ENCODE data around the gene RPS21. TPM values are rescaled to one million over a fixed set of nuclear protein-coding genes. Genes with fewer than 3 reads are reported as not detected.

The RPS21 gene
- total RNA-seq: 1,000 to 10,000 TPM; 2,383 to 8,235 (median 5,456) TPM
- 1,000 to 10,000 TPM; 2,794 to 6,260 (median 4,441) TPM for polyA plus RNA-seq

DNA sequence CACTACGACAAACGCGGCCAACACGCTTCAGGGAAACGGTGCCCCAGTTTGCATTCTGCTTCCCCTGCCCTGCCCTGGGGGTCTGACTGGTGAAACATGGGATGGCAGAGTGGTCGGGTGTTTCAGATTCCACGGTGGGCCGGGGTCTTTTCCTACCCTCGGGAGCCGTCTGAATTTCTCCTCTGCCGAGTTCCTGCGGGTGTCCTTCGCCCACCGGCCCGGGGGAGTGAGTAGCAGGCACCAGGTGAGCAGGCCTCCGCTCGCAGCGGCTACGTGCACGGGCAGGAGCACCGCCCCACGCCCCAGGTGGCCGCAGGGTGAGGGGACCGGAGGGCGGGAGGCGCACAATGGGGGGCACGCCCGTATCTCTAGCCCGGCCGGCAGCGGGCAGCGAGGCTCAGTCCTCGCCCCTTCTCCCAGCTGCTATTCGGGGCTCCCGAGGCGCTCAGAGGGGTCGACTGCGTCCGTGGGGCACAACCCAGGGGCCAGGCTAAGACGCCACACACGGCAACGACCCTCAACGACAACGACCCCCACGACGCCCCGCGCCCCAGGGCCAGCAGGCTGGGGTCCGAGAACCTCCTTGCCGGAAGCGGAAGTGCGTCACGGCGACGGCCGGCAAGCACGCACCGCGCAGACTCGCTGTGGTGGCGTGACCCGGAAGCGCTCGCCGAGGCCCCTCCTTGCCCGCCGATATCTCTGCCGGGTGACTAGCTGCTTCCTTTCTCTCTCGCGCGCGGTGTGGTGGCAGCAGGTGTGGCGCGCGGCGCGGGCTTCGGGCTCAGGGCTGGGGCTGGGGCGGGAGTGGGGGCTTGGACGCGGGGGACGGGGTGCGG is at the start of gene RPS21:
TSS of gene RPS21 (plus strand) at position 721 of the 836 bp plus-strand sequence. CDS start 236 bp downstream, outside the sequence.
- WGBS, 2 donors: 1% methylated on average over 83 of the region's 83 CpGs
- Histone ChIP-seq H3K4me3 (peak within 1 kb of the TSS; percentile 84 to 100 (median 94)), H3K36me3 (peaks cover 0 to 37% (median 12%) of the 10 kb centered on the region in 4 donors), H3K27ac (peak within 1 kb of the TSS; percentile 91 to 99 (median 96)), H3K27me3 (no peaks in the 10 kb centered on the region), H3K9me3 (no peaks in the 10 kb centered on the region), H3K4me1 (peaks cover 0 to 34% (median 30%) of the 10 kb centered on the region in 4 donors)
- intact Hi-C loops (cut with DNase I): loop anchor here (5.0 to 10.0 kb wide), 2 partner anchors 149 to 242 kb away; partner anchors contain the start of genes OSBPL2, PSMA7 and SS18L1
- DNase-seq: peak; percentile 97
- TF ChIP-seq POLR2AphosphoS5 (IDR thresholded peaks at IDR 0.05): peak; percentile 95 to 98 (median 96)
- TF ChIP-seq, protein P1, sequence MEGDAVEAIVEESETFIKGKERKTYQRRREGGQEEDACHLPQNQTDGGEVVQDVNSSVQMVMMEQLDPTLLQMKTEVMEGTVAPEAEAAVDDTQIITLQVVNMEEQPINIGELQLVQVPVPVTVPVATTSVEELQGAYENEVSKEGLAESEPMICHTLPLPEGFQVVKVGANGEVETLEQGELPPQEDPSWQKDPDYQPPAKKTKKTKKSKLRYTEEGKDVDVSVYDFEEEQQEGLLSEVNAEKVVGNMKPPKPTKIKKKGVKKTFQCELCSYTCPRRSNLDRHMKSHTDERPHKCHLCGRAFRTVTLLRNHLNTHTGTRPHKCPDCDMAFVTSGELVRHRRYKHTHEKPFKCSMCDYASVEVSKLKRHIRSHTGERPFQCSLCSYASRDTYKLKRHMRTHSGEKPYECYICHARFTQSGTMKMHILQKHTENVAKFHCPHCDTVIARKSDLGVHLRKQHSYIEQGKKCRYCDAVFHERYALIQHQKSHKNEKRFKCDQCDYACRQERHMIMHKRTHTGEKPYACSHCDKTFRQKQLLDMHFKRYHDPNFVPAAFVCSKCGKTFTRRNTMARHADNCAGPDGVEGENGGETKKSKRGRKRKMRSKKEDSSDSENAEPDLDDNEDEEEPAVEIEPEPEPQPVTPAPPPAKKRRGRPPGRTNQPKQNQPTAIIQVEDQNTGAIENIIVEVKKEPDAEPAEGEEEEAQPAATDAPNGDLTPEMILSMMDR (IDR thresholded peaks at IDR 0.05): no peak
- peak; percentile 77 to 81 for TF ChIP-seq POLR2A (IDR thresholded peaks at IDR 0.05)
- peak in 1 of 4 donors; percentile 46 for TF ChIP-seq EP300 (IDR thresholded peaks at IDR 0.05)

DNA sequence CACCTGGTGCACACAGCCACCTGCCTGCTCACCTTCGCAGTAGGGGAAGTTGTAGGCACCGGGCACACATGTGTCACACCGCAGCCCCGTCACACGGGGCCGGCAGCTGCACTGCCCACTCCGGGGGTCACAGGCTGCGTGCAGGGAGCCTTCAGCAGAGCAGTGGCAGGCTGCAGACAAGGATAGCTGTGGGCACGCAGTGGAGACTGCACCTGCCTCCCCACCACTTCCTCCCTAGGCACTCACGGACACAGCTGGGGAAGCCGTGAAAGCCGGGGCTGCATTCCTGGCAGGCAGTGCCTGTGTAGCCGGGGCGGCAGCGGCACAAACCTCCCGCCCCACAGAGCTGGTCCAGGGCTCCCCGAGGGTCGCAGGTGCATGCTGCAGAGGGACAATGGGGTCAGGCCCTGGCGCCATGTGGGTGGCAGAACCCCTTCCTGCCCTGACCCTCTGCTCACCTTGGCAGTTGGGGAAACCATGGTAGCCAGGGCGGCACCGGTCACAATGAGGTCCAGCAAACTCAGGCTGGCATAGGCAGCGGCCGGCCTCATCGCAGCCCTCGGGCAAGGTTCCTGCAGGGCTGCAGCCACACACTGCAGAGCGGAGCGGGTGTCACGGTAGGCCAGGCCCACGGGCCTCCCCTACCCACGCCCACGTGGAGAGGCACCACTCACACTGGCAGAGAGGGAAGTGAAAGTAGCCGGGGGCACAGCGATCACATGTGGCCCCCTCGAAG is 49.2 kb upstream of the RPS21 start:
- DNase-seq: no peak
- H3K4me3 ChIP-seq: no peak overlapping the region
- TF ChIP-seq, protein P1 (IDR thresholded peaks at IDR 0.05): no peak
- no peak for TF ChIP-seq EP300 (IDR thresholded peaks at IDR 0.05)
- H3K9me3 ChIP-seq: no peaks in the 10 kb centered on the region
- peak overlapping the region in 3 of 4 donors; percentile 13 to 48 (median 27) for H3K27ac ChIP-seq
- H3K4me1 ChIP-seq: no peaks in the 10 kb centered on the region
- H3K36me3 ChIP-seq: peaks cover 51 to 99% (median 62%) of the 10 kb centered on the region in 4 donors
- WGBS, 2 donors: 71 to 81% methylated on average over 34 of the region's 34 CpGs
- intact Hi-C loops (cut with DNase I): no loop called here
- no peaks in the 10 kb centered on the region for H3K27me3 ChIP-seq

DNA sequence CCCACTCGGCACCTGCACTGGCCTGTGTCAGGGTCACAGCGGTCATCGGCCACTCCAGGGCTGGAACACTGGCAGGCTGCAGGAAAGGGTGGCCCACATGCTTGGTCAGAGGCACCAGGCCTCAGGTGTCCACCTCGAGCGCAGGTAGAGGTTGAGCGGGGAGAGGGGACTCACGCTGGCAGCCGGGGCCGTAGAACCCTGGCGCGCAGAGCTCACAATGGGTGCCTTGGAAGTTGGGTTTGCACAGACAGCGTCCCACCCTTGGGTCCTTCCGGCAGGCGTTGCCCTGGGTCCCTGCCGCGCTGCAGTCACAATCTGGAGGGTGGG is 48.6 kb upstream of the RPS21 start:
- Histone ChIP-seq H3K4me3 (no peak overlapping the region), H3K27ac (peak overlapping the region in 2 of 4 donors; percentile 17 to 27), H3K27me3 (no peaks in the 10 kb centered on the region), H3K36me3 (peaks cover 47 to 99% (median 57%) of the 10 kb centered on the region in 4 donors), H3K9me3 (no peaks in the 10 kb centered on the region), H3K4me1 (peaks cover 0 to 5% (median 0%) of the 10 kb centered on the region in 4 donors)
- intact Hi-C loops (cut with DNase I): no loop called here
- TF ChIP-seq POLR2AphosphoS5 (IDR thresholded peaks at IDR 0.05): no peak
- 92 to 94% methylated on average over 16 of the region's 16 CpGs for WGBS, 2 donors
- no peak for DNase-seq

DNA sequence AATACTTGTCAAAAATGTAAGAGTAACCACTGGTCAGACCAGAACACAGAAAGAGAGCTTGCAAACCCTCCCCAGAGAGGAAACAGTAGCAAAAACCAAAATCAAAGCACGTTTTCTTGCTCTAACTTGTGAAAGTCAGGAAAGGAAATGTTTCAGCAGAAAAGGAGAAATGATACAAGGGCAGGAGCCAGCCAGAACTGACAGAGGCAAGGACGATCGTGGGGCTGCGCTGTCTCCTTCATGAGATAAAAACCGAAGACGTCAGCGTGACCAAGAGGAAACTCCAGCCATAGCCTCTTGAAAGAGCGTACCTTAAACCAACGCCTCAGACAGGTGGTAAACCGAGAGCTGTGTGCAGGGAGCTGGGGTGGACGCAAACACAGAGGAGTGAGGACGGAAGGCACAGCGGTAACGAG is 47.2 kb upstream of the RPS21 start:
- no peaks in the 10 kb centered on the region for H3K27me3 ChIP-seq
- no peaks in the 10 kb centered on the region for H3K9me3 ChIP-seq
- 70 to 78% methylated on average over 14 of the region's 14 CpGs for WGBS, 2 donors
- intact Hi-C loops (cut with DNase I): loop anchor here (5.0 kb wide), 1 partner anchor 38 kb away; no protein-coding TSS in a partner anchor
- H3K36me3 ChIP-seq: peaks cover 34 to 98% (median 44%) of the 10 kb centered on the region in 4 donors
- H3K4me1 ChIP-seq: peaks cover 0 to 6% (median 0%) of the 10 kb centered on the region in 4 donors
- no peak overlapping the region for H3K4me3 ChIP-seq
- DNase-seq: no peak
- no peak overlapping the region for H3K27ac ChIP-seq
- no peak for TF ChIP-seq POLR2A (IDR thresholded peaks at IDR 0.05)
- no peak for TF ChIP-seq POLR2AphosphoS5 (IDR thresholded peaks at IDR 0.05)
- TF ChIP-seq, protein P1 (IDR thresholded peaks at IDR 0.05): no peak
- no peak for TF ChIP-seq EP300 (IDR thresholded peaks at IDR 0.05)

DNA sequence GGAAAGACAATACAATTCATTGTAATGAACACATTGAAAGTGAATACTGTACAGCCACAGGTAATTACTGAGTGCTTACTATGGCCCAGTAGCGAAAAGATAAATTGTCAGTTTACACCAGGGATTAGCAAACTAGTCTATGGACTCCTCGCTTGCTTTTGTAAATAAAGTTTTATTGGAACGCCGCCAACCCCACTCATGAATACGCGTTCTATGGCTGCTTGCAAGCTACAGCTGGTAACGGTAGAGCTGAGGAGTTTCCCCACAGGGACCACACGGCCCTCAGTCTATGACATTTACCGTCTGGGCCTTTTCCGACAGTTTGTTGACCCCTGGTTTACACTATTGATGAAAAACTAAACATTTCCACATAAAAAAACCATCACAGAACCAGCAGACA is 44.0 kb upstream of the RPS21 start:
- H3K4me1 ChIP-seq: peaks cover 0 to 6% (median 0%) of the 10 kb centered on the region in 4 donors
- TF ChIP-seq, protein P1 (IDR thresholded peaks at IDR 0.05): no peak
- no peak for TF ChIP-seq EP300 (IDR thresholded peaks at IDR 0.05)
- peak in 2 of 4 donors; percentile 13 to 24 for TF ChIP-seq POLR2AphosphoS5 (IDR thresholded peaks at IDR 0.05)
- TF ChIP-seq POLR2A (IDR thresholded peaks at IDR 0.05): no peak
- no peak for DNase-seq
- H3K27ac ChIP-seq: peak overlapping the region; percentile 31 to 63 (median 54)
- no peaks in the 10 kb centered on the region for H3K27me3 ChIP-seq
- 52 to 72% methylated on average over 10 of the region's 10 CpGs for WGBS, 2 donors
- intact Hi-C loops (cut with DNase I): loop anchor here (5.0 kb wide), 1 partner anchor 34 kb away; no protein-coding TSS in a partner anchor
- no peaks in the 10 kb centered on the region for H3K9me3 ChIP-seq
- H3K36me3 ChIP-seq: peaks cover 26 to 98% (median 34%) of the 10 kb centered on the region in 4 donors
- no peak overlapping the region for H3K4me3 ChIP-seq

All from sigmoid colon (tissue), 7 donors.